Epithelial cell of prostate (primary cell): Measurements from ENCODE around the gene SLX4IP.

Source experiments
- DNase-seq: peaks from one replicate; pipeline ENCODE4 v3.0.0-alpha.2; 2011; ENCODE audit warnings: low read depth, low spot score
- H3K27ac ChIP-seq: fragments of 450-650 bp; 2 replicates; pipeline ENCODE4 v1.5.1; 2017; ENCODE audit warnings: mild to moderate bottlenecking

Gene SLX4IP

DNA sequence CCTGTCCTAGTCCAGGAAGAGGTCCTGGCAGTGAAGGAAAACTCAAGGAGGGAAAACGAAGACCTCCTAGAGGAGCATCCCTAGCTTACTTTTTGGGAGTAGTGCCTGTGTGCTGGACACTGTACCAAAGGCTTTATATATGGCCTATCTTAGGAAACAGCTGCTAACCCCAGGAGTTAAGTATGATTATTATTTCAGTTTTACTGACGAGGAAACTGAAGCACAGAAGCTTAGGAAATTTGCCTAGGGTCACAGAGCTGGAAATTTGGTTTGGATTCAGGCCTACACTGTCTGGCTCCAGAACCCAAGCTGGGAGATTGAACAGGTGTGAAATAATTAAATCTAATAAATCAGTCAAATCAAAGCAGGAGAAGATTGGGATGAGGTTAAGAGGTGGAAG is 78.0 kb downstream of the SLX4IP start:
- H3K27ac ChIP-seq = no peak overlapping the region
- no peak for DNase-seq

DNA sequence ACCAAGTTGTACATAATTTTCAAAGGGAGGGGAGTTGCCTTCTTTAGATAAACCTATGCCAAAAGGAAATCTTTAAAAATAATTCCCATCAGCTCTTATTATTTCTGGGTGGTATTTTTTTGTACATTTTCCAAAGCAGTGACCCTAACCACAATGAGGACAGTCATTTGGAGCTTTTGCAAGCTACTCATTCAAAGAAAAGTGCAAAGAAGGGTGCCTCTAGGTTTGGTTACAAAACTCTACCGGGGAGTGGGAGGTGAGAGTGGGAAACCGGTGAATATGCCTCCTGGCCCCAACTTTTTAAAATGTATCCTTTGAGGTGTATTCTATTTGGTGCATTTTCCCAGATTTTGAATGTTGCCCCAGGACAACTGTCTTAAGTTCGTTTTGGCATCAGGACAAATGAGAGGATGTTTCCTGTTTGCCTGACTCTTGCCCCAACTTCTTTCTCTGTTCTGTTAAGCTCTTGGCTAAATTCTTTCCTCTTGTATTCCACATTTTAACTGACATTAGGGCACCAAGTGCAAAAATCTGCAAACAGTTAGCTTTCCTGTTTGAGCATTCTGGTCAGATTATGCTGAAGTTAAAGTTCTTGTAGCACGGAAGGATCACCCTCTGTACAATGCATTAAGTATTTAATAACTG is 78.9 kb downstream of the SLX4IP start:
- H3K27ac ChIP-seq = no peak overlapping the region
- no peak for DNase-seq

GRCh38 chr20:10516529-10516928 is 81.4 kb downstream of the SLX4IP start:
- DNase-seq = no peak
- no peak overlapping the region for H3K27ac ChIP-seq

- DNase-seq = peak; percentile 78
Measured at GRCh38 chr20:10519361-10520046, 84.4 kb downstream of the SLX4IP start.

GRCh38 chr20:10520528-10520927 is 85.4 kb downstream of the SLX4IP start:
- DNase-seq = no peak
- peak overlapping the region; percentile 83 for H3K27ac ChIP-seq

More at GRCh38 chr20:10519361-10520046, 84.4 kb downstream of the SLX4IP start:
- peak overlapping the region; percentile 83 for H3K27ac ChIP-seq

GRCh38 chr20:10521068-10521831 is 86.1 kb downstream of the SLX4IP start:
- peak overlapping the region; percentile 83 for H3K27ac ChIP-seq
- DNase-seq = no peak

DNA sequence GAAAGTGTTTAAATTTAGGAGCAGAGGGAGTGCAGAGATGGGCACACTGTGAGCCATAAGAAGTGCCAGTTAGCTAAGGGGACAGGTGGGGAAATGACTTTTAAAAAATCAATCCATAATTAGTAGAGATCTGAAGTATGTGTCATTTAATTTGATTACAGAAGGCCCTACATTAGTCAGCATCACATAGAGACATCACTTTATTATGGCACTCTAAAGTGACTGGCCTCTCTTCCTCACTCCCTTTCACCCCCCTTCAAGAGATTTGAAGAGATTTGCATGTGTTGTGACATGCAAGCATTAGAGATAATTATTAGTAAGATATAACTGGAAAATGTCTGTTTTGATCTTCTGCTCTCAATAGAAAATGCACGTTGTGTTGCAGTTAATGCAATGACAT is 86.7 kb downstream of the SLX4IP start:
- no peak for DNase-seq
- peak overlapping the region; percentile 83 for H3K27ac ChIP-seq

- DNase-seq = no peak
- H3K27ac ChIP-seq = no peak overlapping the region
Measured at GRCh38 chr20:10522328-10522727, 87.2 kb downstream of the SLX4IP start.

DNA sequence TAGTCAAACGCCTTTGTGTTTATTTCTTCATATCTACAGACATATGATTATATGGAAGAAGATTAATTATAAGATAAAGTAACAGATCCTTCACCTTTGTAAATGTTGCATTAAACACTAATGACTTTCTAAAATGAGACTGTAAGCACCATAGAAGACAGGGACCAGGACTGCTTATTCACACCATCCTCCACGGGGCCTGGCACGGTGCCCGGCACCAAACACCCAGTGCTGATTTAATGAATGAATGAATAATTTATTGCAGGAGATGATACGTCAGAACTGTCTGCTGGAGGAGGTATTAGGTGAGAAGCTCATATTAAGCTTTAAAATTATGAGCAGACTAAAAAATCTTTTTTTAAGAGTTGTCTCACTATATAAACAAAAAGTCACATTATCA is 88.3 kb downstream of the SLX4IP start:
- no peak for DNase-seq
- peak overlapping the region; percentile 3 for H3K27ac ChIP-seq

GRCh38 chr20:10524034-10524476 is 89.0 kb downstream of the SLX4IP start:
- no peak for DNase-seq
- peak overlapping the region; percentile 3 for H3K27ac ChIP-seq

DNA sequence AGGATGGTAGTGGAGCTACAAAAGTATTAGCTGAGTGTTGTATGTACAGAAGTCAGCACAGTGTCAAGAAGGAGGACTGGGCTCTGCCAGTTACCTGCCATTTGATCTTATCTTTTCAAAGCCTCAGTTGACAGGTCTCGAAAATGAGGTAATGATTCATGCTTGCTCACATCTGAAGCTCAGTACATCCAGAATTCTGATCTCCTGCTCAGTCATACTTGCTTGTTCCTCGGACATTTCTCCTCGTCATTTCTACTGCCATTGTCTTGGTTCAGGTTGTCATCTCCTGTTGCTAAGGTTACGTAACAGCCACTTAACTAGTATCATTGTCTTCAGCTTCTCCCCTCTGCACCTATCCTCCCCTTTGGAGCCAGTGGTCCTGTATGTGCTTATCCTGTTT is 89.5 kb downstream of the SLX4IP start:
- peak; percentile 76 for DNase-seq
- H3K27ac ChIP-seq = peak overlapping the region; percentile 3

DNA sequence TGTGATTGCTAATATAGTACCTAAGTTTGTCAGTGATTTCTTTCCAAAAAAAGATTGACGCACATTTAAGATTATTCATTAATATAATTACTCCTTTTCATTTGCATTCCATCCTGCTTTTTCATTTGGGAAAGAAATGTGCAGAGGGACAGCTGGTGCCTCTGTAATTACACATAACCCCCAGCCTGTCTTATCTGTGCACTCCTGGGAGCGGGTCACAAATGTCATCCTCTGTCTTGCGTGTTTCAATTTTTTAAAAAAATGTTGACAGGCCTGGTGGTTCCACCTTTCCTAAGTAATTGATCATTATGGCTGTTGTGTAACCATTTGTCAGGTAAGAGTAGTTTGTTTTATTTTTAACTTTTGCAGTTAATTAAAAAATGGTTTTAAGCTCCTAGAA is 92.7 kb downstream of the SLX4IP start:
- no peak for DNase-seq
- no peak overlapping the region for H3K27ac ChIP-seq

GRCh38 chr20:10530883-10531282 is 95.8 kb downstream of the SLX4IP start:
- no peak overlapping the region for H3K27ac ChIP-seq
- no peak for DNase-seq

DNA sequence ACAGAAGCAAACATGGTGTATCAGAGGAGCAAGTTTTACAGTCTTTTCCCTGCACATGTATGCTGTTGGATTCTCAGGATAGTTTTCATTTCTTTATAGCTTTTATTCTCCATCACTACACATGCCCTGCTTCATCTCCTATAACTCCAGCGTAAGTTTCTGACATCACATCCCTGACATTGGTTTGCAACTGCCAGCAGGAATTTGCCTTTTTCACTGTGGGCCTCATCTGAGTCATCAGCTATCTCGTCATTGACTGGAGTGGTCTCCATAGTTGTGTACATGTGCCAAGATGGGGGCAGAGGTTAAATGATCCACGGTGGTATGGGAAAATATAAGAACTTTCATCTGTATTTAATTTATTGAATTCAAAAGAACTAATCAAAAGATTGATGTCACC is 96.7 kb downstream of the SLX4IP start:
- no peak overlapping the region for H3K27ac ChIP-seq
- no peak for DNase-seq

GRCh38 chr20:10532361-10532760 is 97.3 kb downstream of the SLX4IP start:
- no peak overlapping the region for H3K27ac ChIP-seq
- no peak for DNase-seq

DNA sequence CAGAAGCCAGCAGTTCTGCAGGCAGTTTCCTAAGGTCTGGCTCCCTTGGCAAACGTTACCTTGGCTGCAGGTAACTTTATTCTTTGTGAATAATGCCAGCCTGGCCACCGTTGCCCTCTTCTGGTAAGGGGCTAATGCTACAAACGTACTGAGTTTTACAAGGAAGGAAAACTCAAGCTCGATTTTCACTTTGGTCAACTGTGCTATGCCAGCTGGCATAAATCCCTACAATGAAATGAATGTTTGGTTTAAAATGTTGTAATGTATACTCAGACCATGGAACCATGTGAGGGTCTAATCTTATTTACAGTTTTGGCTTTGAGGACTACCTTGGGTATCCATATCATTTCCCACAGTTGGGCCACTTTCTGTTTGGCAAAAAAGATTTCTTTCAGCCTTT is 101.4 kb downstream of the SLX4IP start:
- no peak for DNase-seq
- no peak overlapping the region for H3K27ac ChIP-seq

- H3K27ac ChIP-seq = no peak overlapping the region
- DNase-seq = no peak
Measured at GRCh38 chr20:10537850-10538480, 102.9 kb downstream of the SLX4IP start.

DNA sequence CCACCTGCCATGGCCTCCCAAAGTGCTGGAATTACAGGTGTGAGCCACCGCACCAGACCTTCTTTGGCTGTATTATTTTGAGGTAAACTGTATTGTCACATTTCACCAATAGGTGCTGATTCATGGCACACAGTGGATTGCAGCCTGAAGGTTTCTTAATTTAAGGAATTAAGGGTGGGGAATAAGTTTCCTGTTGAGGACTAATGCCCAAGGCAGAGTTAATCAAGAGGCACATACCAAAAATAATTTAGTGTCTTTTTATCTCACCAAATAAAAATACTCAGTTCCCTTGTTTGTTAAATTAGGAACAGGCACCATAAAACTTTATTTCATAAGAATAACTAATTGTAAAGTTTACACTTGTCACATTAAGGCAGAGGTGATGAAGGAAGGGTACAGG is 103.7 kb downstream of the SLX4IP start:
- H3K27ac ChIP-seq = no peak overlapping the region
- DNase-seq = no peak

GRCh38 chr20:10539818-10540553 is 104.9 kb downstream of the SLX4IP start:
- peak overlapping the region; percentile 82 for H3K27ac ChIP-seq
- DNase-seq = no peak
